H1 (cell line): ENCODE results near the gene TRIM40. TPM values are rescaled to one million over a fixed set of nuclear protein-coding genes. Genes with fewer than 3 reads are reported as not detected.

Experiments used
- CTCF ChIA-PET: fragments of 300-600 bp; sonication (Branson Sonifier 250); formaldehyde crosslinking; loops from one replicate; lab custom pipeline; 2021; ENCODE audit not compliant: partially characterized antibody; lab: Charles Lee
- POLR2A ChIA-PET: fragments of 300-600 bp; sonication (Branson Sonifier 250); formaldehyde crosslinking; loops from one replicate; lab custom pipeline; 2021; ENCODE audit warnings: inconsistent platforms; ENCODE audit not compliant: partially characterized antibody; lab: Charles Lee
- DNase-seq, 2 experiments: peaks; one replicate each; pipeline versions ENCODE4 v3.0.0 to v3.0.0-alpha.2; 2010 to 2022; ENCODE audit warnings: low spot score in 2 of 2, low read depth in 1 of 2, mixed read lengths in 1 of 2
- FAIRE-seq: peaks from 2 replicates; lab custom pipeline; 2011; peaks lifted over from hg19 to GRCh38; lab: Jason Lieb, UNC
- H2AFZ ChIP-seq: 2 replicates; pipeline ENCODE4 v1.8.1; 2012; ENCODE audit warnings: low read length, inconsistent platforms
- H2AK5ac ChIP-seq: 2 replicates; pipeline ENCODE4 v1.6.1; 2013; ENCODE audit warnings: low read depth, low read length
- H2BK120ac ChIP-seq: replicated peaks from 2 replicates; pipeline ENCODE3; 2013; ENCODE audit warnings: low read depth, low read length, inconsistent platforms
- H2BK12ac ChIP-seq: 2 replicates; pipeline ENCODE4 v1.6.1; 2013; ENCODE audit warnings: low read depth, low read length
- H2BK15ac ChIP-seq: 2 replicates; pipeline ENCODE4 v1.6.1; 2013; ENCODE audit warnings: low read length
- H2BK20ac ChIP-seq: 2 replicates; pipeline ENCODE4 v1.6.1; 2013; ENCODE audit warnings: low read length
- H2BK5ac ChIP-seq: 2 replicates; pipeline ENCODE4 v1.6.1; 2013; ENCODE audit warnings: low read depth, low read length
- H3K14ac ChIP-seq: 2 replicates; pipeline ENCODE4 v1.6.1; 2013; ENCODE audit warnings: inconsistent platforms; ENCODE audit not compliant: insufficient read length
- H3K18ac ChIP-seq: 2 replicates; pipeline ENCODE4 v1.6.1; 2013; ENCODE audit warnings: low read length; ENCODE audit errors: extremely low read depth
- H3K23ac ChIP-seq: 2 replicates; pipeline ENCODE4 v1.6.1; 2013; ENCODE audit warnings: inconsistent platforms; ENCODE audit not compliant: insufficient read length
- H3K23me2 ChIP-seq: 2 replicates; pipeline ENCODE4 v1.6.1; 2013; ENCODE audit warnings: low read depth, low read length
- H3K27ac ChIP-seq: 2 replicates; pipeline ENCODE4 v1.6.1; 2011; ENCODE audit warnings: low read depth, low read length, inconsistent platforms
- H3K27me3 ChIP-seq, 4 experiments: replicated peaks in 1 of 4; 1 replicate in 1 of 4; 2 replicates in 3 of 4; pipeline versions ENCODE4 v1.6.1 to v1.8.1; 2011 to 2013; ENCODE audit warnings: low read length in 3 of 4, mild to moderate bottlenecking in 3 of 4, inconsistent platforms in 2 of 4, mixed read lengths in 2 of 4, moderate library complexity in 1 of 4; ENCODE audit not compliant: control insufficient read depth in 3 of 4, insufficient read depth in 3 of 4; ENCODE audit errors: extremely low read depth in 1 of 4
- H3K36me3 ChIP-seq, 4 experiments: 2 replicates each; pipeline versions ENCODE4 v1.6.1 to v1.8.1; 2011 to 2013; ENCODE audit warnings: mild to moderate bottlenecking in 4 of 4, low read length in 3 of 4, moderate library complexity in 2 of 4, control low read depth in 1 of 4, inconsistent platforms in 1 of 4; ENCODE audit not compliant: insufficient read depth in 4 of 4, control insufficient read depth in 2 of 4
- H3K4ac ChIP-seq: replicated peaks from 2 replicates; pipeline ENCODE3; 2013; ENCODE audit warnings: low read length, low read depth, mixed read lengths, inconsistent platforms; ENCODE audit not compliant: insufficient read length
- H3K4me1 ChIP-seq, 4 experiments: replicated peaks in 1 of 4; 1 replicate in 1 of 4; 2 replicates in 3 of 4; pipeline versions ENCODE4 v1.6.1 to v1.8.1; 2011 to 2013; ENCODE audit warnings: low read length in 3 of 4, inconsistent platforms in 2 of 4, mixed read lengths in 1 of 4; ENCODE audit not compliant: insufficient read depth in 4 of 4, control insufficient read depth in 3 of 4
- H3K4me2 ChIP-seq, 2 experiments: 2 replicates each; pipeline versions ENCODE4 v1.6.1 to v1.8.1; 2011 to 2013; ENCODE audit warnings: low read depth in 2 of 2, low read length in 2 of 2, control low read depth in 1 of 2, inconsistent platforms in 1 of 2, mild to moderate bottlenecking in 1 of 2; ENCODE audit not compliant: insufficient read depth in 1 of 2
- H3K4me3 ChIP-seq, 4 experiments: fragments of 200-600, 300-600 bp in 1 of 4; sonication (generic), shearing (Covaris generic), sonication (Bioruptor Twin) in 1 of 4; 2 replicates each; pipeline versions ENCODE4 v1.5.1 to v1.8.1; 2011 to 2016; ENCODE audit warnings: low read length in 4 of 4, low read depth in 3 of 4, control low read depth in 2 of 4, inconsistent platforms in 2 of 4, mild to moderate bottlenecking in 2 of 4, mixed read lengths in 1 of 4, moderate library complexity in 1 of 4; ENCODE audit not compliant: insufficient read depth in 2 of 4; ENCODE audit errors: extremely low read depth in 1 of 4
- H3K56ac ChIP-seq: replicated peaks from 2 replicates; pipeline ENCODE3; 2013; ENCODE audit warnings: low read depth, mild to moderate bottlenecking, mixed read lengths, low read length, inconsistent platforms; ENCODE audit not compliant: insufficient read length
- H3K79me1 ChIP-seq: 2 replicates; pipeline ENCODE4 v1.6.1; 2013; ENCODE audit warnings: low read depth, low read length, control low read depth
- H3K79me2 ChIP-seq, 2 experiments: 2 replicates each; pipeline versions ENCODE4 v1.6.1 to v1.8.1; 2012 to 2013; ENCODE audit warnings: low read length in 2 of 2, mild to moderate bottlenecking in 2 of 2, inconsistent platforms in 1 of 2; ENCODE audit not compliant: insufficient read depth in 2 of 2, control insufficient read depth in 1 of 2
- H3K9ac ChIP-seq, 4 experiments: replicated peaks in 1 of 4; 1 replicate in 1 of 4; 2 replicates in 3 of 4; pipeline versions ENCODE4 v1.6.1 to v1.8.1; 2011 to 2013; ENCODE audit warnings: low read depth in 3 of 4, low read length in 3 of 4, control low read depth in 2 of 4, mild to moderate bottlenecking in 2 of 4, moderate library complexity in 2 of 4, inconsistent platforms in 1 of 4; ENCODE audit errors: extremely low read depth in 1 of 4
- H3K9me3 ChIP-seq, 2 experiments: 2 replicates each; pipeline versions ENCODE4 v1.6.1 to v1.8.1; 2012 to 2013; ENCODE audit warnings: mild to moderate bottlenecking in 2 of 2, moderate library complexity in 2 of 2, control low read depth in 1 of 2, inconsistent platforms in 1 of 2, low read depth in 1 of 2, low read length in 1 of 2, mixed read lengths in 1 of 2; ENCODE audit not compliant: insufficient read depth in 2 of 2
- H4K20me1 ChIP-seq, 2 experiments: replicated peaks in 1 of 2; 2 replicates each; pipeline versions ENCODE3 to v1.8.1; 2011 to 2013; ENCODE audit warnings: inconsistent platforms in 2 of 2, low read length in 2 of 2, mild to moderate bottlenecking in 1 of 2; ENCODE audit not compliant: insufficient read depth in 2 of 2, control insufficient read depth in 1 of 2
- H4K5ac ChIP-seq: 2 replicates; pipeline ENCODE4 v1.6.1; 2013; ENCODE audit warnings: low read length, low read depth, mixed read lengths, inconsistent platforms; ENCODE audit not compliant: insufficient read length
- H4K8ac ChIP-seq: 2 replicates; pipeline ENCODE4 v1.8.0; 2013; ENCODE audit warnings: mild to moderate bottlenecking, moderate library complexity, low read length, inconsistent platforms; ENCODE audit not compliant: insufficient read depth; ENCODE audit errors: extremely low read depth
- H4K91ac ChIP-seq: replicated peaks from 2 replicates; pipeline ENCODE3; 2013; ENCODE audit warnings: low read length, mixed read lengths, inconsistent platforms; ENCODE audit not compliant: insufficient read length
- CEBPB ChIP-seq: IDR thresholded peaks from 2 replicates; pipeline ENCODE4 v1.6.1; 2012; ENCODE audit warnings: low read depth, low read length
- GTF2F1 ChIP-seq: IDR thresholded peaks from 2 replicates; pipeline ENCODE4 v1.6.1; 2012; ENCODE audit warnings: low read depth, low read length, improper control_type of control experiment, borderline replicate concordance
- HDAC6 ChIP-seq: IDR thresholded peaks from one replicate; pipeline ENCODE4 v1.7.1; 2012; ENCODE audit warnings: low read depth, mild to moderate bottlenecking, inconsistent platforms, low read length, moderate library complexity
- KDM1A ChIP-seq: fragments of 200-600, 300-600 bp; sonication (generic); IDR thresholded peaks from 2 replicates; pipeline ENCODE4 v1.7.1; 2016; ENCODE audit warnings: mild to moderate bottlenecking, low read length, borderline replicate concordance
- KDM5A ChIP-seq: fragments of 200-600 bp; IDR thresholded peaks from 2 replicates; pipeline ENCODE4 v1.7.1; 2012; ENCODE audit warnings: mild to moderate bottlenecking, low read length, inconsistent platforms, mixed read lengths
- RAD21 ChIP-seq, 2 experiments: IDR thresholded peaks in 1 of 2; conservative IDR thresholded peaks in 1 of 2; 2 replicates each; pipeline ENCODE4 v1.6.1; 2011; ENCODE audit warnings: low read depth in 2 of 2, low read length in 2 of 2, improper control_type of control experiment in 1 of 2, inconsistent platforms in 1 of 2, mild to moderate bottlenecking in 1 of 2, moderate library complexity in 1 of 2
- RFX5 ChIP-seq: IDR thresholded peaks from 2 replicates; pipeline ENCODE4 v1.6.1; 2011; ENCODE audit warnings: low read depth, low read length, improper control_type of control experiment, borderline replicate concordance
- TAF1 ChIP-seq: IDR thresholded peaks from 2 replicates; pipeline ENCODE4 v1.6.1; 2011; ENCODE audit warnings: mild to moderate bottlenecking, low read depth, low read length
- TEAD4 ChIP-seq: IDR thresholded peaks from 2 replicates; pipeline ENCODE4 v1.6.1; 2012; ENCODE audit warnings: low read depth, low read length, inconsistent platforms, mixed read lengths
- WGBS, 2 experiments: shearing (Covaris generic) in 1 of 2; methylation state at CpG; one replicate each; pipeline versions ENCODE4 v1.1.6 to v1.1.7; 2013 to 2015; ENCODE audit warnings: low lambda C conversion rate in 2 of 2, mixed read lengths in 2 of 2, inconsistent platforms in 1 of 2, low coverage in 1 of 2, missing lambda C conversion rate in 1 of 2; ENCODE audit not compliant: insufficient replicate concordance in 2 of 2, insufficient coverage in 1 of 2, insufficient read length in 1 of 2; ENCODE audit errors: extremely low coverage in 1 of 2, missing lambda C conversion rate in 1 of 2; 5-methylcytosine and 5-hydroxymethylcytosine counted together
- polyA plus RNA-seq, 7 experiments: library from polyadenylated mRNA; depleted of rRNA in 3 of 7; stranded (reverse) in 5 of 7; unstranded in 2 of 7; fragments of >200 nt in 5 of 7; fragments of 200-250 nt in 2 of 7; gene quantifications; 1 replicate in 5 of 7; 2 replicates in 1 of 7; 4 replicates in 1 of 7; pipeline versions ENCODE4 v1.2.1 to v1.2.3, GENCODE V29; 2011 to 2013; ENCODE audit warnings: missing spikeins in 2 of 7, mixed read lengths in 2 of 7
- total RNA-seq: library from RNA; stranded (reverse); fragmentation: NEBNext Ultra II Directional; extraction: Animal tissue kit (Norgen Biotek cat#: 25700); gene quantifications from 2 replicates; pipeline ENCODE4 v1.2.1, GENCODE V29; 2021

The TRIM40 gene
- total and polyA plus RNA-seq, 2 of the 8 experiments (the other 6 are each of a cell fraction or from before 2014, with no cell fraction given): not detected

GRCh38 chr6:30122515-30122914, 13.4 kb upstream of the TRIM40 start:
- Histone ChIP-seq H3K27me3 (peaks cover 6 to 21% (median 20%) of the 10 kb centered on the region in 4 experiments), H4K5ac (no peak overlapping the region), H3K14ac (no peak overlapping the region), H3K9ac (no peak overlapping the region), H4K20me1 (no peaks in the 10 kb centered on the region), H2AK5ac (no peak overlapping the region), H2BK12ac (no peak overlapping the region), H3K36me3 (no peaks in the 10 kb centered on the region), H3K4ac (no peak overlapping the region), H2BK20ac (no peak overlapping the region), H3K23ac (no peak overlapping the region), H2BK5ac (no peak overlapping the region), H2BK120ac (no peak overlapping the region), H3K4me2 (no peak overlapping the region), H3K9me3 (no peaks in the 10 kb centered on the region), H4K91ac (no peak overlapping the region), H3K18ac (no peak overlapping the region), H2AFZ (no peak overlapping the region), H4K8ac (no peak overlapping the region), H3K79me1 (no peaks in the 10 kb centered on the region), H3K56ac (no peak overlapping the region), H3K4me1 (no peaks in the 10 kb centered on the region; a peak in 3 of 7 replicates), H3K27ac (no peak overlapping the region), H3K23me2 (peaks cover 4% of the 10 kb centered on the region; the same call in 1 of the 2 replicates), H3K4me3 (no peak overlapping the region), H3K79me2 (no peaks in the 10 kb centered on the region), H2BK15ac (no peak overlapping the region)
- ChIA-PET POLR2A (interaction anchor here (1.4 kb wide), 1 partner anchor 27 kb away, joined by 3 read pairs; no protein-coding TSS in a partner anchor), CTCF (interaction anchor here (2.6 to 7.2 kb wide), 2 partner anchors 9 to 18 kb away, joined by 15 to 87 read pairs; no protein-coding TSS in a partner anchor)
- TF ChIP-seq GTF2F1 (no peak), KDM5A (no peak), HDAC6 (no peak), TEAD4 (no peak), KDM1A (no peak), RAD21 (IDR thresholded peaks at IDR 0.05 in 1 of 2, conservative IDR thresholded peaks at IDR 0.05 in 1 of 2; ENCODE audit: low read depth in 2 of 2, low read length in 2 of 2) (no peak), TAF1 (no peak), RFX5 (no peak), CEBPB (no peak)
- DNase-seq (no peak), FAIRE-seq (no peak)
- 65% methylated on average over 2 of the region's 2 CpGs; no CpG with 5 or more reads in 1 of the 2 experiments for WGBS, 2 experiments
